HCT116 (cell line): ENCODE results near the gene TMEM131. TPM values are rescaled to one million over a fixed set of nuclear protein-coding genes. Genes with fewer than 3 reads are reported as not detected.
"Not testable (repeated sequence)": the region's sequence is repeated elsewhere in the genome, so short reads cannot be mapped to it uniquely, and the experiment has no call there.

ENCODE experiments used
- ATAC-seq: fragments of 200-7000 bp; cut with Tn5 transposase; 2 replicates; pipeline ENCODE4 v1.9.1; 2020; ENCODE audit warnings: mild to moderate bottlenecking, moderate library complexity
- BruUV-seq: library from RNA; stranded (reverse); fragments of 400-500 nt; replicated peaks from 2 replicates; lab custom pipeline; 2021; lab: Mats Ljungman, UMichigan
- CTCF ChIA-PET: fragments of 300-600 bp; sonication (Branson Sonifier 250); formaldehyde crosslinking; loops from one replicate; lab custom pipeline; 2021; ENCODE audit warnings: antibody characterized with exemption; lab: Charles Lee
- POLR2A ChIA-PET: fragments of 300-600, 350-600 bp; sonication (Branson Sonifier 250); formaldehyde crosslinking; loops from one replicate; lab custom pipeline; 2021; ENCODE audit warnings: antibody characterized with exemption; lab: Charles Lee
- RAD21 ChIA-PET, 2 experiments: fragments of 300-600 bp; sonication (Branson Sonifier 250); formaldehyde crosslinking; loops; one replicate each; lab custom pipeline; 2023; ENCODE audit warnings: low total read pairs in 2 of 2; ENCODE audit not compliant: uncharacterized antibody in 2 of 2, unreplicated experiment in 2 of 2, low non-redundant PET in 1 of 2; lab: Charles Lee
- DNase-seq: peaks from one replicate; pipeline ENCODE4 v3.0.0-alpha.2; 2010; ENCODE audit warnings: low read depth, low spot score
- H2AFZ ChIP-seq: fragments of 200-600 bp; shearing (Covaris generic), sonication (generic); 2 replicates; pipeline ENCODE4 v1.6.1; 2017; ENCODE audit warnings: low read depth, mixed run types, mixed read lengths, antibody characterized with exemption, low read length; ENCODE audit not compliant: poor library complexity, severe bottlenecking
- H3K27ac ChIP-seq: 2 replicates; pipeline ENCODE4 v1.5.1; 2012; ENCODE audit warnings: low read depth, low read length
- H3K27me3 ChIP-seq: fragments of 200-600 bp; sonication (generic); 2 replicates; pipeline ENCODE4 v1.6.1; 2016; ENCODE audit warnings: mixed run types, low read length, mixed read lengths; ENCODE audit not compliant: insufficient read depth
- H3K36me3 ChIP-seq, 2 experiments: fragments of 200-500 bp in 1 of 2; fragments of 200-600 bp in 1 of 2; sonication (Bioruptor generic) in 1 of 2; sonication (generic) in 1 of 2; 2 replicates each; pipeline versions ENCODE4 v1.5.1 to v1.6.1; 2014 to 2016; ENCODE audit warnings: low read length in 2 of 2, inconsistent platforms in 1 of 2, mixed read lengths in 1 of 2, mixed run types in 1 of 2; ENCODE audit not compliant: insufficient read depth in 2 of 2, control insufficient read depth in 1 of 2
- H3K4me1 ChIP-seq, 2 experiments: fragments of 200-600 bp in 1 of 2; sonication (generic) in 1 of 2; 2 replicates each; pipeline versions ENCODE4 v1.5.1 to v1.6.1; 2012 to 2017; ENCODE audit warnings: low read length in 2 of 2, inconsistent platforms in 1 of 2, mild to moderate bottlenecking in 1 of 2, mixed read lengths in 1 of 2, mixed run types in 1 of 2, moderate library complexity in 1 of 2; ENCODE audit not compliant: insufficient read depth in 2 of 2, control insufficient read depth in 1 of 2
- H3K4me2 ChIP-seq: fragments of 200-600 bp; sonication (generic); 2 replicates; pipeline ENCODE4 v1.6.1; 2017; ENCODE audit warnings: mixed run types, low read length, mixed read lengths
- H3K4me3 ChIP-seq, 2 experiments: fragments of 200-600 bp in 1 of 2; sonication (generic) in 1 of 2; replicated peaks in 1 of 2; 2 replicates each; pipeline ENCODE4 v1.5.1; 2011 to 2016; ENCODE audit warnings: low read length in 2 of 2, control low read depth in 1 of 2, low read depth in 1 of 2, mild to moderate bottlenecking in 1 of 2, mixed read lengths in 1 of 2, mixed run types in 1 of 2
- H3K79me2 ChIP-seq: fragments of 200-600 bp; sonication (generic); 2 replicates; pipeline ENCODE4 v1.6.1; 2017; ENCODE audit warnings: mild to moderate bottlenecking, mixed run types, low read length, moderate library complexity, mixed read lengths; ENCODE audit not compliant: insufficient read depth
- H3K9ac ChIP-seq: fragments of 200-600 bp; sonication (generic); 2 replicates; pipeline ENCODE4 v1.6.1; 2016; ENCODE audit warnings: low read length, mixed read lengths
- H3K9me2 ChIP-seq: fragments of 200-600 bp; sonication (generic), shearing (Covaris generic); 2 replicates; pipeline ENCODE4 v1.6.1; 2017; ENCODE audit warnings: mixed run types, mild to moderate bottlenecking, moderate library complexity; ENCODE audit not compliant: insufficient read depth
- H3K9me3 ChIP-seq, 2 experiments: fragments of 200-500 bp in 1 of 2; fragments of 200-600 bp in 1 of 2; sonication (Bioruptor generic) in 1 of 2; sonication (generic) in 1 of 2; 2 replicates each; pipeline ENCODE4 v1.6.1; 2014 to 2017; ENCODE audit warnings: low read length in 2 of 2, mixed read lengths in 2 of 2, inconsistent platforms in 1 of 2, low read depth in 1 of 2, mild to moderate bottlenecking in 1 of 2, mixed run types in 1 of 2, moderate library complexity in 1 of 2; ENCODE audit not compliant: control insufficient read depth in 1 of 2, insufficient read depth in 1 of 2
- H4K20me1 ChIP-seq: fragments of 200-600 bp; sonication (generic), shearing (Covaris generic); 2 replicates; pipeline ENCODE4 v1.6.1; 2017; ENCODE audit warnings: mixed run types, mild to moderate bottlenecking, moderate library complexity; ENCODE audit not compliant: insufficient read depth
- ATF3 ChIP-seq: IDR thresholded peaks from 2 replicates; pipeline ENCODE4 v1.6.1; 2012
- CBX3 ChIP-seq: IDR thresholded peaks from 2 replicates; pipeline ENCODE4 v1.6.1; 2012; ENCODE audit warnings: low read depth
- CEBPB ChIP-seq: IDR thresholded peaks from 2 replicates; pipeline ENCODE4 v1.6.1; 2012; ENCODE audit warnings: low read depth
- EGR1 ChIP-seq: IDR thresholded peaks from 2 replicates; pipeline ENCODE4 v1.6.1; 2012; ENCODE audit warnings: low read depth
- ELF1 ChIP-seq: IDR thresholded peaks from 2 replicates; pipeline ENCODE4 v1.6.1; 2012; ENCODE audit warnings: low read depth, borderline replicate concordance
- EZH2 ChIP-seq: fragments of 200-600 bp; sonication (generic); IDR thresholded peaks from 2 replicates; pipeline ENCODE4 v1.6.1; 2017; ENCODE audit warnings: antibody characterized with exemption, mixed run types
- EZH2phosphoT487 ChIP-seq: fragments of 200-600 bp; IDR thresholded peaks from 2 replicates; pipeline ENCODE4 v1.6.1; 2018; ENCODE audit warnings: antibody characterized with exemption, borderline replicate concordance
- FOSL1 ChIP-seq: IDR thresholded peaks from 2 replicates; pipeline ENCODE4 v1.6.1; 2012; ENCODE audit warnings: low read depth
- JUND ChIP-seq: IDR thresholded peaks from 2 replicates; pipeline ENCODE4 v1.6.1; 2012
- POLR2A ChIP-seq: IDR thresholded peaks from 2 replicates; pipeline ENCODE4 v1.7.0; 2011; ENCODE audit warnings: borderline replicate concordance; ENCODE audit not compliant: insufficient read depth, insufficient read length; ENCODE audit errors: extremely low read depth
- RAD21 ChIP-seq: IDR thresholded peaks from 2 replicates; pipeline ENCODE4 v1.6.1; 2012; ENCODE audit warnings: low read depth, mild to moderate bottlenecking
- SP1 ChIP-seq: IDR thresholded peaks from 2 replicates; pipeline ENCODE4 v1.6.1; 2012; ENCODE audit warnings: low read depth
- TCF7L2 ChIP-seq: IDR thresholded peaks from 2 replicates; pipeline ENCODE4 v1.7.0; 2011; ENCODE audit warnings: borderline replicate concordance, inconsistent platforms; ENCODE audit not compliant: insufficient read depth, insufficient read length; ENCODE audit errors: extremely low read depth
- ZFX ChIP-seq: fragments of 450-650 bp; IDR thresholded peaks from 2 replicates; pipeline ENCODE4 v1.6.1; 2017
- intact Hi-C: fragments of 100-400 bp; cut with micrococcal nuclease; formaldehyde crosslinking; loops from 2 replicates; pipeline ENCODE4 v1.10.0; 2022
- total RNA-seq: library from RNA; stranded (reverse); gene quantifications from one replicate; pipeline ENCODE4 v1.2.1, GENCODE V29; 2021; ENCODE audit not compliant: unreplicated experiment

TMEM131 gene
- total RNA-seq, 1 experiment from 2014 or later: 51.5 TPM

GRCh38 chr2:97853057-97853456 lies 142.7 kb downstream of the TMEM131 start:
- ATAC-seq (peak; percentile 68), DNase-seq (peak; percentile 49)
- H3K9me3 ChIP-seq, H3K27me3 ChIP-seq, H3K36me3 ChIP-seq, H4K20me1 ChIP-seq, RAD21 ChIA-PET, H3K9ac ChIP-seq, CTCF ChIA-PET, H2AFZ ChIP-seq, BruUV-seq, intact Hi-C loops, H3K4me3 ChIP-seq, H3K9me2 ChIP-seq, POLR2A ChIA-PET: not testable (repeated sequence)
- TF ChIP-seq JUND: peak; percentile 59
- 0 out of 2 replicates have a peak, but pooled peaks have one; percentile 15 for TF ChIP-seq CBX3
- TF ChIP-seq FOSL1: peak; percentile 58; the same call in 1 of the 2 replicates
- TF ChIP-seq SP1: peak; percentile 44
- peak overlapping the region; percentile 62 for H3K4me2 ChIP-seq
- peak overlapping the region; percentile 11; the same call in 1 of the 2 replicates for H3K27ac ChIP-seq
- H3K4me1 ChIP-seq: peaks cover 25 to 44% of the 10 kb centered on the region in 2 experiments
- H3K79me2 ChIP-seq: peaks cover 22% of the 10 kb centered on the region

DNA sequence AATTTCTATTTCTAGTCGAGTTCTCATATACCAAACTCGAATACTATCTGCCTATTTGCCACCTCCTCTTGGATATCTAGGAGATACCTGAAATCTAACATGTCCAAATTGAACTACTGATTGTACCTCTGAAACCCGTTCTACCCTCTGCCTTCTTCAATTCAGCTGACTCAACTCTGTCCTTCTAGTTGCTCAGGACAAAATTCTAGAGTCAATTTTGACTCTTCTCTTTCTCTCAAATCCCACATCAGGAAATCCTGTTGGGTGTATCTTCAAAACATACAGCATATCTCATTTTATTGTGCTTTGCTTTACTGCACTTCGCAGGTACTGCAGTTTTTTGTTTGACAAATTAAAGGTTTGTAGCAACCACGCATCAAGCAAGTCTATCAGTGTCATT lies 144.6 kb downstream of the TMEM131 start:
- Histone ChIP-seq H3K9me3 (no peaks in the 10 kb centered on the region), H3K4me1 (peaks cover 25 to 44% of the 10 kb centered on the region in 2 experiments), H2AFZ (no peak overlapping the region), H4K20me1 (no peaks in the 10 kb centered on the region), H3K27me3 (no peaks in the 10 kb centered on the region), H3K9ac (no peak overlapping the region), H3K36me3 (no peaks in the 10 kb centered on the region), H3K4me3 (no peak overlapping the region), H3K4me2 (no peak overlapping the region), H3K9me2 (no peaks in the 10 kb centered on the region), H3K27ac (no peak overlapping the region), H3K79me2 (peaks cover 33% of the 10 kb centered on the region)
- no peak for DNase-seq
- ChIA-PET CTCF (no interaction called here), POLR2A (no interaction called here), RAD21 (no interaction called here)
- ATAC-seq: no peak
- no TSS peak for BruUV-seq
- TF ChIP-seq ELF1 (no peak), RAD21 (no peak), CBX3 (no peak), POLR2A (no peak), EZH2 (no peak), EGR1 (no peak), TCF7L2 (no peak), ZFX (no peak), ATF3 (no peak), CEBPB (no peak), FOSL1 (no peak), EZH2phosphoT487 (no peak)
- intact Hi-C loops: no loop called here
